Erythroblast (primary cell): ENCODE data around the gene LGR6.

ENCODE experiments used
- GATA1 ChIP-seq: IDR thresholded peaks from 2 replicates; pipeline ENCODE4 v1.6.1; 2011; ENCODE audit warnings: low read depth, mild to moderate bottlenecking, control low read depth, low read length, moderate library complexity
- POLR2A ChIP-seq: IDR thresholded peaks from 2 replicates; pipeline ENCODE4 v1.6.1; 2011; ENCODE audit warnings: mild to moderate bottlenecking, low read length

GRCh38 chr1:202245391-202245790 lies 51.8 kb downstream of the LGR6 start:
- no peak for TF ChIP-seq POLR2A
- TF ChIP-seq GATA1: no peak
